Measurements from ENCODE around the gene ELK4. TPM values are rescaled to one million over a fixed set of nuclear protein-coding genes. Genes with fewer than 3 reads are reported as not detected.

The ELK4 gene
- total RNA-seq, 4 donors from 2014 or later, result 18.0 to 33.9 (median 28.4) TPM

DNA sequence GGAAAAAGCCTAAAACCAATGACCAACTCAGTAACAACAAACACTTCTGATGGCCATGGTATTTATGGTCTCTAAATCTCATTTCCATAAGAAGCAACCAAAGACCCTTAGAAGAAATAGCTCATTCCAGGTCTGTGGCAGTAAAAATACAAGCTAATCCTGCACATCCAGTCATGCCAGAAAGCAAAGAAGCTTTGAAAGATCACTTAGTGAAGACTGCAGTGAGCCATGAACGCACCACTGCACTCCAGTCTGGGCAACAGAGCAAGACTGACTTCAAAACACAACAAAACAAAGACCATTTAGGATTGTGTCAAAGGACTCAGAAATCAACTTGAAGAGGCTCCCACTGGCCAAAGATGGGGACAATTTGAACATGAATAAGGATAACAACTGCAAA is 18.4 kb upstream of the ELK4 start:
- Histone ChIP-seq H3K36me3 (no peaks in the 10 kb centered on the region), H3K27me3 (no peaks in the 10 kb centered on the region), H3K4me3 (replicated peaks in 1 of 3) (no peak overlapping the region), H3K4me1 (peaks cover 0 to 9% of the 10 kb centered on the region in 2 donors), H3K9me3 (no peaks in the 10 kb centered on the region), H3K27ac (no peak overlapping the region)
- peak; percentile 42 to 47 for DNase-seq
- intact Hi-C loops (cut with DNase I), result loop anchor here (10.0 kb wide), 1 partner anchor 115 kb away; no protein-coding TSS in a partner anchor
- TF ChIP-seq POLR2A (IDR thresholded peaks at IDR 0.05), result no peak
- TF ChIP-seq, protein P1, sequence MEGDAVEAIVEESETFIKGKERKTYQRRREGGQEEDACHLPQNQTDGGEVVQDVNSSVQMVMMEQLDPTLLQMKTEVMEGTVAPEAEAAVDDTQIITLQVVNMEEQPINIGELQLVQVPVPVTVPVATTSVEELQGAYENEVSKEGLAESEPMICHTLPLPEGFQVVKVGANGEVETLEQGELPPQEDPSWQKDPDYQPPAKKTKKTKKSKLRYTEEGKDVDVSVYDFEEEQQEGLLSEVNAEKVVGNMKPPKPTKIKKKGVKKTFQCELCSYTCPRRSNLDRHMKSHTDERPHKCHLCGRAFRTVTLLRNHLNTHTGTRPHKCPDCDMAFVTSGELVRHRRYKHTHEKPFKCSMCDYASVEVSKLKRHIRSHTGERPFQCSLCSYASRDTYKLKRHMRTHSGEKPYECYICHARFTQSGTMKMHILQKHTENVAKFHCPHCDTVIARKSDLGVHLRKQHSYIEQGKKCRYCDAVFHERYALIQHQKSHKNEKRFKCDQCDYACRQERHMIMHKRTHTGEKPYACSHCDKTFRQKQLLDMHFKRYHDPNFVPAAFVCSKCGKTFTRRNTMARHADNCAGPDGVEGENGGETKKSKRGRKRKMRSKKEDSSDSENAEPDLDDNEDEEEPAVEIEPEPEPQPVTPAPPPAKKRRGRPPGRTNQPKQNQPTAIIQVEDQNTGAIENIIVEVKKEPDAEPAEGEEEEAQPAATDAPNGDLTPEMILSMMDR (IDR thresholded peaks at IDR 0.05), result no peak
- 21 to 28% methylated on average over 1 of the region's 1 CpG for WGBS, 2 donors

- Histone ChIP-seq H3K4me3 (replicated peaks in 1 of 3) (no peak overlapping the region), H3K9me3 (no peaks in the 10 kb centered on the region), H3K36me3 (no peaks in the 10 kb centered on the region), H3K27me3 (no peaks in the 10 kb centered on the region), H3K27ac (no peak overlapping the region), H3K4me1 (peaks cover 0 to 9% of the 10 kb centered on the region in 2 donors)
- no peak for TF ChIP-seq POLR2A (IDR thresholded peaks at IDR 0.05)
- TF ChIP-seq, protein P1 (IDR thresholded peaks at IDR 0.05), result no peak
- intact Hi-C loops (cut with DNase I), result no loop called here
- 88 to 93% methylated on average over 8 of the region's 8 CpGs for WGBS, 2 donors
- DNase-seq, result no peak
Observed at GRCh38 chr1:205645519-205645918, 13.7 kb upstream of the ELK4 start.

GRCh38 chr1:205642679-205643307 is 11.0 kb upstream of the ELK4 start:
- H3K36me3 ChIP-seq, result no peaks in the 10 kb centered on the region
- TF ChIP-seq, protein P1 (IDR thresholded peaks at IDR 0.05), result no peak
- no peak for TF ChIP-seq POLR2A (IDR thresholded peaks at IDR 0.05)
- no peaks in the 10 kb centered on the region for H3K9me3 ChIP-seq
- 91 to 100% methylated on average over 2 of the region's 2 CpGs for WGBS, 2 donors
- no peaks in the 10 kb centered on the region for H3K27me3 ChIP-seq
- no peak overlapping the region for H3K4me3 ChIP-seq (replicated peaks in 1 of 3)
- intact Hi-C loops (cut with DNase I), result no loop called here
- no peak overlapping the region for H3K27ac ChIP-seq
- no peak for DNase-seq
- no peaks in the 10 kb centered on the region for H3K4me1 ChIP-seq

DNA sequence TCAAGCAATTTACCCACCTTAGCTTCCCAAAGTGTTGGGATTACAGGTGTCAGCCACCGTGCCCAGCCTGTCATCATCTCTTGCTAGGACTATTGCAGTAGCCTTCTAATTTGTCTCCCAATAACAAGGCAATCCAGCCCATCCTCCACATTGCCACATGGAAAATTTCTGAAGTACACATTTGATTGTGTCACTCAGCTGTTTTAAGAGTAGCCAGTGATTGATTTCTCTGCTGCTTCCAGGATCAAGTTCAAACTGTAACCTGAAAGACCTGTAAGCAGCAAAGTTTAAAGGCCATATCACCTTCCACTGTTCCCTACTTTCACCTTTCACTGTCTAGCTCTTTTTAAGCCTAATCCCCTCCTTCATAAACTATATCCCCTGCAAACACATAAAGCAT is 7.8 kb upstream of the ELK4 start:
- Histone ChIP-seq H3K4me1 (no peaks in the 10 kb centered on the region), H3K9me3 (no peaks in the 10 kb centered on the region), H3K36me3 (no peaks in the 10 kb centered on the region), H3K27ac (no peak overlapping the region), H3K27me3 (no peaks in the 10 kb centered on the region), H3K4me3 (replicated peaks in 1 of 3) (no peak overlapping the region)
- TF ChIP-seq, protein P1 (IDR thresholded peaks at IDR 0.05), result no peak
- no peak for TF ChIP-seq POLR2A (IDR thresholded peaks at IDR 0.05)
- intact Hi-C loops (cut with DNase I), result no loop called here
- no peak for DNase-seq
- WGBS, 2 donors, result 89 to 91% methylated on average over 1 of the region's 1 CpG

DNA sequence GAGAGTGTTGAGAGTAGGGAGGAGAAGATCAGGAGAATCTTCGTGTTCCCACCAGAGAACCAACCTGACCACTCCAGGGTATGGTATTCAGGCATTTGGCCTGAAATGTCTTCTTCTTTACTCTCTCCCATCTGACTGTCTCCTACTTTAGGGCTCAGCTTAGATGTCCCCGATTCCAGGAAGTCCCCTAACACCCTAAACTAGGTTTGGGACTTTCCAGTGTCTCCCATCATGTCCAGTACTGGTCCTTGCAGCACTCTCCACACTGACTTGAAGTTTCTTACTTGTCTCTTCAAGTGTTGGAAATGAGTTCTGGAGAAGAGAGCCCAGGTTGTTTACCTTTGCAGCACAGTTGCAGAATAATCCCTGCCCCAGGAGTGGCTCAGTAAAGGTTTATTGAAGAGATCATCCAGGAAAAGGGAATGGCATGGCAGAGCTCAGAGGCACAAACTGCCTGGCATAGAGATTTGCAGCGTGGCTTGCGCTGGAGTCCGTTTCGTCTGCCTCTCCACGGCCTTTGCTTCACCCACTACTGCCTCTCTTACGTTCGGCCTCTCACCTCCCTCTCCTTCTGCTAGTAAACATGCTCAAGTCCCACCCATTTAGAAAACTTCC is 6.2 kb upstream of the ELK4 start:
- no peak overlapping the region for H3K27ac ChIP-seq

More for the DNA sequence above, 6.2 kb upstream of the ELK4 start:
- Histone ChIP-seq H3K4me3 (replicated peaks in 1 of 3) (no peak overlapping the region), H3K4me1 (peaks cover 0 to 2% of the 10 kb centered on the region in 2 donors), H3K36me3 (no peaks in the 10 kb centered on the region), H3K27me3 (no peaks in the 10 kb centered on the region), H3K9me3 (no peaks in the 10 kb centered on the region)
- TF ChIP-seq POLR2A (IDR thresholded peaks at IDR 0.05), result no peak
- TF ChIP-seq, protein P1 (IDR thresholded peaks at IDR 0.05), result no peak
- DNase-seq, result no peak
- 86 to 92% methylated on average over 9 of the region's 9 CpGs for WGBS, 2 donors
- intact Hi-C loops (cut with DNase I), result no loop called here

Data from thyroid gland (tissue), 4 donors.